KOPT-K1 (cell line): Measurements from ENCODE around the gene ATAD3C.
"Not testable (repeated sequence)": the region's sequence is repeated elsewhere in the genome, so short reads cannot be mapped to it uniquely, and the experiment has no call there.

ENCODE experiments used
- H3K27ac ChIP-seq: fragments of 200-600 bp; sonication (generic); 2 replicates; pipeline ENCODE4 v1.5.1; 2016; ENCODE audit warnings: antibody characterized with exemption, mild to moderate bottlenecking, low read depth, low read length; ENCODE audit not compliant: poor library complexity, severe bottlenecking
- H3K36me3 ChIP-seq: fragments of 200-600 bp; sonication (generic); 2 replicates; pipeline ENCODE4 v1.5.1; 2017; ENCODE audit warnings: antibody characterized with exemption, mild to moderate bottlenecking, low read length, moderate library complexity; ENCODE audit not compliant: insufficient read depth
- H3K9me3 ChIP-seq: fragments of 200-600 bp; sonication (generic); 2 replicates; pipeline ENCODE4 v1.5.1; 2017; ENCODE audit warnings: antibody characterized with exemption, low read length, mild to moderate bottlenecking; ENCODE audit not compliant: insufficient read depth, poor library complexity, severe bottlenecking

ATAD3C gene

GRCh38 chr1:1484976-1485750 lies 35.7 kb downstream of the ATAD3C start:
- not testable (repeated sequence) for H3K9me3 ChIP-seq, H3K27ac ChIP-seq
- peaks cover 80% of the 10 kb centered on the region for H3K36me3 ChIP-seq

- not testable (repeated sequence) for H3K27ac ChIP-seq
- H3K36me3 ChIP-seq = peaks cover 81% of the 10 kb centered on the region
These were observed 36.3 kb downstream of the ATAD3C start for GRCh38 chr1:1485755-1486317.

GRCh38 chr1:1487701-1488100 lies 38.2 kb downstream of the ATAD3C start:
- H3K9me3 ChIP-seq = no peaks in the 10 kb centered on the region
- H3K27ac ChIP-seq = no peak overlapping the region
- peaks cover 91% of the 10 kb centered on the region for H3K36me3 ChIP-seq

More at GRCh38 chr1:1485755-1486317, 36.3 kb downstream of the ATAD3C start:
- H3K9me3 ChIP-seq = not testable (repeated sequence)

- H3K9me3 ChIP-seq = peaks cover 6% of the 10 kb centered on the region
- H3K27ac ChIP-seq = no peak overlapping the region
- peaks cover 90% of the 10 kb centered on the region for H3K36me3 ChIP-seq
These were observed 39.7 kb downstream of the ATAD3C start for GRCh38 chr1:1489231-1489630.

GRCh38 chr1:1489861-1490260 lies 40.4 kb downstream of the ATAD3C start:
- Histone ChIP-seq H3K36me3 (peaks cover 85% of the 10 kb centered on the region), H3K9me3 (peaks cover 6% of the 10 kb centered on the region), H3K27ac (no peak overlapping the region)

GRCh38 chr1:1490633-1491230 lies 41.2 kb downstream of the ATAD3C start:
- Histone ChIP-seq H3K36me3 (peaks cover 84% of the 10 kb centered on the region), H3K27ac (no peak overlapping the region), H3K9me3 (peaks cover 6% of the 10 kb centered on the region)

GRCh38 chr1:1491601-1492000 lies 42.1 kb downstream of the ATAD3C start:
- Histone ChIP-seq H3K9me3 (peaks cover 6% of the 10 kb centered on the region), H3K27ac (no peak overlapping the region), H3K36me3 (peaks cover 88% of the 10 kb centered on the region)

GRCh38 chr1:1494311-1494710 lies 44.8 kb downstream of the ATAD3C start:
- H3K27ac ChIP-seq, H3K9me3 ChIP-seq: not testable (repeated sequence)
- H3K36me3 ChIP-seq = peaks cover 61% of the 10 kb centered on the region

GRCh38 chr1:1495461-1495975 lies 46.0 kb downstream of the ATAD3C start:
- not testable (repeated sequence) for H3K9me3 ChIP-seq, H3K27ac ChIP-seq
- H3K36me3 ChIP-seq = peaks cover 49% of the 10 kb centered on the region

GRCh38 chr1:1504777-1505365 lies 55.4 kb downstream of the ATAD3C start:
- H3K27ac ChIP-seq = peak overlapping the region; percentile 42
- not testable (repeated sequence) for H3K9me3 ChIP-seq

GRCh38 chr1:1505366-1505798 lies 55.9 kb downstream of the ATAD3C start:
- not testable (repeated sequence) for H3K9me3 ChIP-seq, H3K36me3 ChIP-seq
- H3K27ac ChIP-seq = peak overlapping the region; percentile 42

More at GRCh38 chr1:1504777-1505365, 55.4 kb downstream of the ATAD3C start:
- H3K36me3 ChIP-seq = not testable (repeated sequence)

- not testable (repeated sequence) for H3K9me3 ChIP-seq, H3K36me3 ChIP-seq
- peak overlapping the region; percentile 27 for H3K27ac ChIP-seq
These were observed 56.3 kb downstream of the ATAD3C start for GRCh38 chr1:1505801-1506200.

- H3K9me3 ChIP-seq = no peaks in the 10 kb centered on the region
- H3K27ac ChIP-seq = no peak overlapping the region
- H3K36me3 ChIP-seq = no peaks in the 10 kb centered on the region
These were observed 57.8 kb downstream of the ATAD3C start for GRCh38 chr1:1507305-1507704.

GRCh38 chr1:1508775-1509464 lies 59.4 kb downstream of the ATAD3C start:
- H3K9me3 ChIP-seq = not testable (repeated sequence)

GRCh38 chr1:1509465-1509850 lies 60.0 kb downstream of the ATAD3C start:
- H3K27ac ChIP-seq, H3K9me3 ChIP-seq, H3K36me3 ChIP-seq: not testable (repeated sequence)

More at GRCh38 chr1:1508775-1509464, 59.4 kb downstream of the ATAD3C start:
- H3K36me3 ChIP-seq, H3K27ac ChIP-seq: not testable (repeated sequence)
